ENCODE data around the gene PTPRS.

Gene PTPRS

DNA sequence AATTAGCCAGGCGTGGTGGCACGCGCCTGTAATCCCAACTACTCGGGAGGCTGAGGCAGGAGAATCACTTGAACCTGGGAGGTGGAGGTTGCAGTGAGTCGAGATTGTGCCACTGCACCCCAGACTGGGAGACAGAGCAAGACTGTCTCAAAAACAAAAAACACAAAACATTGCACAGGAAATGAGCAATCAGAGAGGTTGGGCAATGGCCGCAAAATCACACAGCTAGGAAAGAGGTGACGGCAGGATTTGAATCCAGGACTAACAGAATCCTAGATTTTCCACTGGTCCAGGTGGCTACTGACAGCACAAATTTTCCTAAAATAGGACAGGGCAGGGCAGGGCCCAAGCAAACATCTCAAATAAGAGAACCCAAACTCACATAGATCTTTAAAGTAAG lies 23.3 kb downstream of the PTPRS start:
- H3K36me3 Mint-ChIP-seq (ENCODE audit: low read depth), result no peaks in the 10 kb centered on the region
- no peak for DNase-seq (ENCODE audit: low spot score)
- no peak overlapping the region for H3K27ac Mint-ChIP-seq
- H3K9me3 Mint-ChIP-seq, result no peaks in the 10 kb centered on the region
- H3K4me3 Mint-ChIP-seq, result no peak overlapping the region
- H3K4me1 Mint-ChIP-seq (ENCODE audit: low read depth), result no peaks in the 10 kb centered on the region
- no peaks in the 10 kb centered on the region for H3K27me3 Mint-ChIP-seq (ENCODE audit: low read depth)

DNA sequence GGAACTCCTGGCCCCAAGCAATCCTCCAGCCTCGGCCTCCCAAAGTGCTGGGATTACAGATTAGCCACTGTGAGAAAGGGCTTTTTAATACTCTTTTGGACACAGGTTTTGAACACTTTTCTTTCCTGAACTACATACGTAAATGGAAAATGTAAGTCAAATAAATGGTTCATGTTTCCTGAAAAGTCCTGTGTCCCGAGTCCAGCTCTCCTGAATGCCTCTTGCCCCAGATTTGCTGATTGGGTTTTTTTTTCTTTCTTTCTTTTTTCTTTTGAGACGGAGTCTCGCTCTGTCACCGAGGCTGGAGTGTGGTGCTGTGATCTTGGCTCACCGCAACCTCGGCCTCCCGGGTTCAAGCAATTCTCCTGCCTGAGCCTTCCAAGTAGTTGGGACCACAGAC lies 24.5 kb downstream of the PTPRS start:
- Mint-ChIP-seq H3K27me3 (ENCODE audit: low read depth) (no peaks in the 10 kb centered on the region), H3K4me1 (ENCODE audit: low read depth) (no peaks in the 10 kb centered on the region), H3K36me3 (ENCODE audit: low read depth) (no peaks in the 10 kb centered on the region), H3K9me3 (no peaks in the 10 kb centered on the region), H3K4me3 (no peak overlapping the region), H3K27ac (no peak overlapping the region)
- no peak for DNase-seq (ENCODE audit: low spot score)

DNA sequence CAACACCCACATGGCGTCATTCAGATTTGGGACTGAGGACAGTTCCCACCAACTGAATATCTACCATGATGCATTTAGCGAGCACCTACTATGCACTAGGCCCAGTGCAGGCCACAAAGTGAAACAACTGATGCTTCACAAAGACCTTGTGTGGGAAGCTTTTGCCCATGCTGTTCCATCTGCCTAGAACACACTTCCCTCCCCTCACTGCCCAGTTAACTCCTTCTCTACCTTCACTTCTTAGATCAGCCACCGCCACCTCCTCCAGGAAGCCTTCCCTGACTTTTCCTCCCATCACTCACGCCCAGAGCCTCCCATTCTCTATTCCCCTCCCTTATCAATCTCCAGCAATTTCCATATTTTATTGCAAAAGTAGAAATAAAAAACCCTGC lies 25.7 kb downstream of the PTPRS start:
- no peak overlapping the region for H3K27ac Mint-ChIP-seq
- H3K36me3 Mint-ChIP-seq (ENCODE audit: low read depth), result no peaks in the 10 kb centered on the region
- no peaks in the 10 kb centered on the region for H3K4me1 Mint-ChIP-seq (ENCODE audit: low read depth)
- H3K4me3 Mint-ChIP-seq, result no peak overlapping the region
- no peaks in the 10 kb centered on the region for H3K9me3 Mint-ChIP-seq
- H3K27me3 Mint-ChIP-seq (ENCODE audit: low read depth), result no peaks in the 10 kb centered on the region
- no peak for DNase-seq (ENCODE audit: low spot score)

DNA sequence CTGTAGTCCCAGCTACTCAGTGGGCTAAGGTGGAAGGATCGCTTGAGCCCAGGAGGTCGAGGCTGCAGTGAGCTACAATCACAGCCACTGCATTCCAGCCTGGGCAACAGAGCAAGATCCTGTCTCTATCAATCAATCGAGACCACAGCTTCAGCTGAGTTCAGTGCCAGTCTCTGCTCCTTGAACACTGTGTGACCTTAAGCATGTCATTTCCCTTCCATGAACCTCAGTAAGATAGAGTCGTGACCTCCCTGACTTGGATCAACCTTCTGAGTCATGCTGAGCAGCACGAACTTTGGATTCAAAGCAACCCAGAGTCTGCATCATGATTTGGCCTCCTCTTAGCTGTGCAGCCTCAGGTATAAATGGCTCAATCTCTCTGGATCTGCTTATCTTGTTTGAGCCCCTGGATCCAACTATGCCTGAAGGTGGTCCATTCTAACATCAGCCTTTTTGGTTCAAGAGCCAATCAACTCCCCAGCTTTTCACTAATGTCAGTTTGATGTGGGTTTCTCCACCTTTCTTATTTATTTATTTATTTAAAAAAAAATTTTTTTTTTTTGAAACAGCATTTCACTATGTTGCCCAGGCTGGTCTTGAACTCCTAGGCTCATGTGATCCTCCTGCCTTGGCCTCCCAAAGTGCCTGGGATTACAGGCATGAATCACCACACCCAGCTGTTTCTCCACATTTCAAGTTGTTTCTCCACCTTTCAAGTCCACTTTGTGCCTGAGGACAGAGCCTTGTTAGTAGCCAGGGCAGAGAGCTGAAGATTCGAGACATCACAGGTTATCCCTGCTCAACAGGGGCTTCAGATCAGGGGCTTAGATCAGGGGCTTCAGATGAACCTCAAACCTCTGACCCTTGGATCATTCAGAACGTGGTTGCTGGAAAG lies 26.4 kb downstream of the PTPRS start:
- Mint-ChIP-seq H3K27me3 (ENCODE audit: low read depth) (no peaks in the 10 kb centered on the region), H3K4me3 (no peak overlapping the region), H3K4me1 (ENCODE audit: low read depth) (no peaks in the 10 kb centered on the region), H3K36me3 (ENCODE audit: low read depth) (no peaks in the 10 kb centered on the region), H3K27ac (no peak overlapping the region), H3K9me3 (no peaks in the 10 kb centered on the region)
- no peak for DNase-seq (ENCODE audit: low spot score)

DNA sequence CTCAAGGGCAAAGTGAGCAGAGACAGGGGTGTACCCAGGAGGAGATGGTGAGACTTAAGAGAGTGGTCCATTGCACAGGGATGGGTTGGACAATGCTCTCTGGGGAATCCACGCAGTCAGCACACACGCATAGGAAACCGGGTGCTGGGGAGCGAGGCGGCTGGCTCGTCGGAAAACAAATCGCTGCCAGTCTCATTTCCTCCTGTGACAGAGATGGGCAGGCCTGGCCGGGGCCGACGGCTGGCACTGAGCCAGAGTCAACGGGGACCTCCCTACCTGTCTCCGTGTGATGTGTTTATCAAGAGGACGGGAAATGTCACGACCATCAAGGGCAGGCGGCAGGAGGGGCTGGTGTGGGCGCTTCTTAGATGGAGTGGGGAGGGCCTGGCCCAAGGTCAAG lies 27.3 kb downstream of the PTPRS start:
- DNase-seq (ENCODE audit: low spot score), result no peak

DNA sequence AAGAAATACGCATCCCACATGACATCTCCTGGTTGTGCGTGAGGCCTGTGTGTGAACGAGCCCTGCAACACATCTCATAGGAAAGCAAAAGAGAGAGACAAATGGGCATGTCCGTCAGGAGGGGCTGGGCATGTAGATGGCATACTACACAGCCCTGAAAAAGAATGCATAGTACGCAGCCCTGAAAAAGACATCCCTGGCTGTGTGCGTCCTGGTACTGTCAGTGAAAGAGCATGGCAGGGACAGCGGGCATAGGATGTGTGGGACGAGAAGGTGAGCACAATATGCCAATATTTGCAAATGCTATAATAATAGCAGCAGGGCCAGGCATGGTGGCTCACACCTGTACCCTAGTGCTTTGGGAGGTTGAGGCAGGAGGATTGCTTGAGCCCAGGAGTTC lies 28.6 kb downstream of the PTPRS start:
- Mint-ChIP-seq H3K9me3 (no peaks in the 10 kb centered on the region), H3K36me3 (ENCODE audit: low read depth) (no peaks in the 10 kb centered on the region), H3K4me3 (no peak overlapping the region), H3K4me1 (ENCODE audit: low read depth) (no peaks in the 10 kb centered on the region), H3K27ac (no peak overlapping the region), H3K27me3 (ENCODE audit: low read depth) (no peaks in the 10 kb centered on the region)
- DNase-seq (ENCODE audit: low spot score), result no peak

More for the DNA sequence above, 27.3 kb downstream of the PTPRS start:
- Mint-ChIP-seq H3K4me3 (no peak overlapping the region), H3K4me1 (ENCODE audit: low read depth) (no peaks in the 10 kb centered on the region), H3K27me3 (ENCODE audit: low read depth) (no peaks in the 10 kb centered on the region), H3K36me3 (ENCODE audit: low read depth) (no peaks in the 10 kb centered on the region), H3K27ac (no peak overlapping the region), H3K9me3 (no peaks in the 10 kb centered on the region)

DNA sequence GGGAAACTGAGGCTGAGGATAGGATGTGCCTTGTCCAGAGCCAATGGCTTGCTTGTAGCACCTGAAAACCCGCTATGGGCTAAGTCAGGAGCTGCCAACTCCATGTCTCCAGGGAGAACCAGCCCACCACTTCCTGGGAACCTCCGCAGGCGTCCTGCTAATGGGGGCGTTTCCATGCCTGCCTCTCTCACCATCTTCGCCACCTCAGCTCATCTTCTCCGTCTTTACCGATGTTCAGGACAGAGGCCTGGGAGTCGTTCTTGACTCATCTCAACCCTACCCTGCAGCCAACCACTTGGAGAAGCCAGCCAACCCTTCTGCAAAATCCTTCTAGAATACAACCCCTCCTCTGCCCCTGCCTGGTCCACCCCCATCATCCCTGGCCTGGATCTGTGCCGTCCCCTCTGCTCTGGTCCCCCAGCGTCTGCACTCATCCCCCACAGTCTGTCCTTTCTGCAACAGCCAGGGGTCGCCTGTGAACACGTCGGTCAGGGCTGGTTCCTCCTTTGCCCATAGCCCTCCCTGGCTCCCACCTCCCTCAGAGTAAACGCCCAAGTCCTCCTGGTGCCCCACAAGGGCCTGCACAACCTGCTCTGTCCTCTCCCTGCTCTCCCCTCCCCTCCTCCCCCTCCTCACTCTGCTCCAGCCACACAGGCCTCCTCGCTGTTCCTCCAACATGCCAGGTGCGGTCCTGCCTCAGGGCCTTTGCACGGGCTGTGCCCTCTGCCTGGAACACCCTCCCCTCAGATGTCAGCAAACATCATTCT lies 31.0 kb downstream of the PTPRS start:
- no peak for DNase-seq (ENCODE audit: low spot score)
- Mint-ChIP-seq H3K9me3 (no peaks in the 10 kb centered on the region), H3K4me1 (ENCODE audit: low read depth) (no peaks in the 10 kb centered on the region), H3K27me3 (ENCODE audit: low read depth) (no peaks in the 10 kb centered on the region), H3K4me3 (no peak overlapping the region), H3K36me3 (ENCODE audit: low read depth) (no peaks in the 10 kb centered on the region), H3K27ac (no peak overlapping the region)

DNA sequence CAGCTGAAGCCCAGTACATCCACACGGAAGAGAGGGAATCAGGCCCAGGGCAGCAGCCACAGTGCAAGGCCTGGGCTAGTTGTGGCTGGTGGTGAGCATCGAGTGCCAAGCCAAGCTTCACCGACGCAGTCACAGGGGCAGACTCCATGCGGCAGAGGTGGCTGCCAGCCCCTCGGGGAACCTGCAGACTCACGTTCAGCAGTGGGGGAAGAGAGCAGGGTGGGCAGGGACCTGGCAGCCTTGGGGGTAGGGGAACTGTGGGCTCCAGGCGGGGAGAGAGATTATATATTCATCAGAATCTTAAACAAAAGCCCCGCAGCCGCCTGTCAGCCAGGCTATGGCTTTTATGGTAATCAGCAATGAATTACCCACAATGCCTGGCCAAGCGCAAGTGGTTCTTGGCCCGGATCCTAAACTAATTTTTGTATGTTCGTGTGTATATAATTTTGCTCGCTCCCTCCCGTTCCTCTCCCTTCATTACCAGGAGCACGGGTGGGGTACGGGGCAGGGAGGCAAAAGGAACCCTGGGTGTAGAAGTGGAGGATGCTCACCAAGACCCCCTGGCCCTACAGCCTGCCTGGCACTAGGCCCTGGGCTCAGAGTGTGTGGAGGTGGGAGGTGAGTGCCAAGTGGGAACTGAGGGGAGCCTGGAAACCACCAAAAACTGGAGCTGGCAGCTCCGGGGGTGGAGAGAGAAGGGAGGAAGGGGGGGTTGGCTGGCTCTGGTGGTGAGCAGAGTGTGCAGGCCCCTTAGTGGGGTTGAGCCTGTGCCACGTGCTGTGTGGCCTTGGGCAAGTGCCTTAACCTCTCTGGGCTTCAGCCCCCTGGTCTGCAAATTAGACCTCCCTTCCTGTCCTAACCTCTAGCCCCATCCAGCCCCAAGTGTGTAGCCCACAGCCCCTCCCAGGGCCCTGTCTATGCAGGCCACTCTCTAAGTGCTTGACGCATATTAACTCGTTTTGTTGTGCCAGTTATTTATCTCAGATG lies 31.9 kb downstream of the PTPRS start:
- no peaks in the 10 kb centered on the region for H3K27me3 Mint-ChIP-seq (ENCODE audit: low read depth)
- no peaks in the 10 kb centered on the region for H3K9me3 Mint-ChIP-seq
- H3K27ac Mint-ChIP-seq, result no peak overlapping the region

DNA sequence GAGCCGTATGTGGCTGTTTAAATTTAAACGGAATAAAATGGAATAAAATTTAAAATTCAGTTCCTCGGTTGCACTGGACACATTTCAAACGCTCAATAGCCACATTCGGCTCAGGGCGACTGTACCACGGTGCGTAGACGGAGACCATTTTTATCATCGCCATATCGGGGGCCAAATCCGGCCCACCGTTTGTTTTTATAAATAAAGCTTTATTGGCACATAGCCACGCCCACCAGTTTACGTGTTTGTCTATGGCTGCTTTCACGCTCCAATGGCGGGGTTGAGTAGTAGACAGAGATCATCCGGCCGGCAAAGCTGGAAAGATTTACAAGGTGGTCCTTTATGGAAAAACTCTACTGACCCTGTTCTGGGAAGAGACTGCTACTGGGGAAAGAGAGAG lies 33.0 kb downstream of the PTPRS start:
- no peaks in the 10 kb centered on the region for H3K4me1 Mint-ChIP-seq (ENCODE audit: low read depth)
- no peak for DNase-seq (ENCODE audit: low spot score)
- no peaks in the 10 kb centered on the region for H3K9me3 Mint-ChIP-seq
- no peaks in the 10 kb centered on the region for H3K36me3 Mint-ChIP-seq (ENCODE audit: low read depth)
- no peak overlapping the region for H3K4me3 Mint-ChIP-seq
- H3K27me3 Mint-ChIP-seq (ENCODE audit: low read depth), result no peaks in the 10 kb centered on the region
- no peak overlapping the region for H3K27ac Mint-ChIP-seq

More for the DNA sequence above, 31.9 kb downstream of the PTPRS start:
- DNase-seq (ENCODE audit: low spot score), result no peak
- Mint-ChIP-seq H3K4me3 (no peak overlapping the region), H3K4me1 (ENCODE audit: low read depth) (no peaks in the 10 kb centered on the region), H3K36me3 (ENCODE audit: low read depth) (no peaks in the 10 kb centered on the region)

DNA sequence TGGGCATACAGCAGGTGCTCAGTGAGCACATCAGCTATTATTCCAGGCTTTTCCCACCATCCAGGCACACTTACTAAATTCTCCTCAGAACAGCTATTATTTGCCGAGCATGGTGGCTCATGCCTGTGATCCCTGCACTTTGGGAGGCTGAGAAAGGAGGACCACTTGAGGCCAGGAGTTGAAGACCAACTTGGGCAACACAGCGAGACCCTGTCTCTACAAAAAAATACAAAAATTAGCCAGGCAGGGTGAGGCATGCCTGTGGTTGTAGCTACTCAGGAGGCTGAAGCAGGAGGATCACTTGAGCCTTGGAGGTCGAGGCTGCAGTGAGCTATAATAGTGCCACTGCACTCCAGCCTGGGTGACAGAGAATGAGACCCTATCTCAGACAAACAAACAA lies 35.4 kb downstream of the PTPRS start:
- no peaks in the 10 kb centered on the region for H3K9me3 Mint-ChIP-seq
- no peaks in the 10 kb centered on the region for H3K27me3 Mint-ChIP-seq (ENCODE audit: low read depth)
- no peaks in the 10 kb centered on the region for H3K36me3 Mint-ChIP-seq (ENCODE audit: low read depth)
- DNase-seq (ENCODE audit: low spot score), result no peak
- no peaks in the 10 kb centered on the region for H3K4me1 Mint-ChIP-seq (ENCODE audit: low read depth)
- H3K27ac Mint-ChIP-seq, result no peak overlapping the region
- no peak overlapping the region for H3K4me3 Mint-ChIP-seq

DNA sequence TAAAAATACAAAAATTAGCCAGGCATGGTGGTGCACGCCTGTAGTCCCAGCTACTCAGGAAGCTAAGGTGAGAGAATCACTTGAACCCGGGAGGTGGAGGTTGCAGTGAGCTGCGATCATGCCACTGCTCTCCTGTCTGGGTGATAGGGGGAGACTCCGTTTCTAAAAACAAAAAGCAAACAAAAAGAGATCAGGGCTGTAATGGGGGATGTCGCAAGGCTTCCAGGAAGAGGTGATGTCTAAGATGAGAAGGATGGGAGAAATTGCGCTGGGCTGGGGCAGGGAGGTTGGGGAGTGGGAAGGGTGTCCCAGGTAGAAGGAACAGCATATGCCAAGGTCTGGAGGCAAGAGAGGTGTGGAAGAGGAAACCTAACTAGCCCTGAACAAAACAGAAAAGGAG lies 36.1 kb downstream of the PTPRS start:
- Mint-ChIP-seq H3K27ac (no peak overlapping the region), H3K36me3 (ENCODE audit: low read depth) (no peaks in the 10 kb centered on the region), H3K4me1 (ENCODE audit: low read depth) (no peaks in the 10 kb centered on the region), H3K27me3 (ENCODE audit: low read depth) (no peaks in the 10 kb centered on the region), H3K9me3 (no peaks in the 10 kb centered on the region), H3K4me3 (no peak overlapping the region)
- no peak for DNase-seq (ENCODE audit: low spot score)

DNA sequence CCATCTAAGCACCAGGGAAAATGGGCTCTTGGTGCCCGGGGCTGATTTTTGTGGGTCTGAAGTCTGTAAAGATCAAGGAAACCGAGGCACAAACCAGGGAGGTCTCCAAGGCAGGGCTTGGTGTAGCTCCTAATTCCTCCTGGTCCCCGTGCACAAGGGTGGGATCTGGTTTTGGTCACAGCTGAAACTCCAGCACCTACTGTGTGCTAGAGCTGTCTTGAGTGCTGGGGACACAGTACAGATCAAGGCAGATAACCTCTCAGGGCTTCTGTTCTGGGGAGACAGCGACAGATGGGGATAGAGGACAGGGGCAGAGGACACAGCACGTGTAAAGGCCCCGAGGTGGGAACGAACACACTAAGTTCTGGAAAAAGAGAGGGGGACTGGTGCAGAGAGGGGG lies 37.4 kb downstream of the PTPRS start:
- DNase-seq (ENCODE audit: low spot score), result no peak
- Mint-ChIP-seq H3K4me1 (ENCODE audit: low read depth) (no peaks in the 10 kb centered on the region), H3K36me3 (ENCODE audit: low read depth) (no peaks in the 10 kb centered on the region), H3K4me3 (no peak overlapping the region), H3K27ac (no peak overlapping the region), H3K27me3 (ENCODE audit: low read depth) (no peaks in the 10 kb centered on the region), H3K9me3 (no peaks in the 10 kb centered on the region)

DNA sequence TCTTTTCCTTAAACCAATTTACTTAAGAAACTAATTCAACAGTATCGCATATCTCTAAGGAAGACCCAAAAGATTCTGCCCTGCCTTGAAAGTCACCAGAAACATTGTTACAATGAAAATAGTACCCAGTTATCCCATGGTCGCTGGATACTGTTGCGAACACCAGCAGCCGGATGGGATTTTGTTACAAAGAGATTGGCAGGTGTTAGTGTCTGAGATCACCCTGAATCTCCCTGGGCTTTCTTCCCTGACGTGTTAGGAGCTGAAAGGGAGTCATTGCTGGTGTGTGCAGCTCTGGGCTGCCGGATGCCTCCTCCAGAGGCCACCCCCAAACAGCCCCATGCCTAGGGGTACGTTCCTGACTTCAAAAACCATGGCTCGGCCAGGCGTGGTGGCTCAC lies 38.2 kb downstream of the PTPRS start:
- Mint-ChIP-seq H3K27me3 (ENCODE audit: low read depth) (no peaks in the 10 kb centered on the region), H3K27ac (no peak overlapping the region), H3K36me3 (ENCODE audit: low read depth) (no peaks in the 10 kb centered on the region), H3K9me3 (no peaks in the 10 kb centered on the region), H3K4me1 (ENCODE audit: low read depth) (no peaks in the 10 kb centered on the region), H3K4me3 (no peak overlapping the region)
- no peak for DNase-seq (ENCODE audit: low spot score)

DNA sequence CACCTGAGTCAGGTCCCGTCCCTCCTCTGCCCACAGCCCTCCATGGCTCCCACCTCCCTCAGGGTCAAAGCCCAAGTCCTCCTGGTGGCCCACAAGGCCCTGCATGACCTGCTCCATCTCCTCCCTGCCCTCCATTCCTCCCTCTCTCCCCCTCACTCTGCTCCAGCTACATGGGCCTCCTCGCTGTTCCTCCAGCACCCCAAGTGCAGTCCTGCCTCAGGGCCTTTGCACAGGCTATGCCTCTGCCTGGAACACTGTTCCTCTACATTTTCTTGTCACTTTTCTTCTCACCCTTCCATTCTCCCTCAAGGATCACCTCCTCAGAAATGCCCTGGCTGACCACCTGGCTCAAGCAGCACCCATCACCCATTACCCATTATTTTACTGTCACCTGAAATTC lies 41.5 kb downstream of the PTPRS start:
- H3K36me3 Mint-ChIP-seq (ENCODE audit: low read depth), result no peaks in the 10 kb centered on the region
- H3K27me3 Mint-ChIP-seq (ENCODE audit: low read depth), result peaks cover 7% of the 10 kb centered on the region
- H3K4me1 Mint-ChIP-seq (ENCODE audit: low read depth), result no peaks in the 10 kb centered on the region
- no peak for DNase-seq (ENCODE audit: low spot score)
- no peaks in the 10 kb centered on the region for H3K9me3 Mint-ChIP-seq
- no peak overlapping the region for H3K4me3 Mint-ChIP-seq
- no peak overlapping the region for H3K27ac Mint-ChIP-seq

All from T-helper 2 cell treated with Interferon-gamma antibody and Interleukin-4, amounts not matched to agents 5 μg/mL and 100 μg/mL, for 36 hours (primary cell).